Lower lobe of right lung (tissue), 2 donors: ENCODE results near the gene MOGAT3. TPM values are rescaled to one million over a fixed set of nuclear protein-coding genes. Genes with fewer than 3 reads are reported as not detected.

Experiments
- ATAC-seq, 2 donors: fragments of 200-7000 bp; cut with Tn5 transposase; one replicate each; pipeline ENCODE4 v1.9.1; 2020 to 2022; ENCODE audit warnings: mild to moderate bottlenecking in 2 of 2, moderate library complexity in 2 of 2
- DNase-seq: peaks from one replicate; pipeline ENCODE4 v3.0.0-alpha.2; 2020
- H3K27ac ChIP-seq: fragments of 200-600 bp; one replicate; pipeline ENCODE4 v1.8.0; 2022
- H3K27me3 ChIP-seq: fragments of 200-600 bp; one replicate; pipeline ENCODE4 v1.8.0; 2022; ENCODE audit warnings: low read depth
- H3K36me3 ChIP-seq: fragments of 200-600 bp; one replicate; pipeline ENCODE4 v1.8.0; 2022; ENCODE audit warnings: mild to moderate bottlenecking
- H3K4me1 ChIP-seq: fragments of 200-600 bp; one replicate; pipeline ENCODE4 v1.8.0; 2022
- H3K4me3 ChIP-seq: fragments of 200-600 bp; one replicate; pipeline ENCODE4 v1.8.0; 2022; ENCODE audit warnings: mild to moderate bottlenecking
- H3K9me3 ChIP-seq: fragments of 200-600 bp; one replicate; pipeline ENCODE4 v1.8.0; 2022
- CTCF ChIP-seq: fragments of 200-600 bp; IDR thresholded peaks from one replicate; pipeline ENCODE4 v1.8.0; 2022; ENCODE audit warnings: antibody characterized with exemption, mild to moderate bottlenecking
- intact Hi-C: fragments of 100-400 bp; cut with DNase I; formaldehyde crosslinking; loops from one replicate; pipeline ENCODE4 v1.11.0; 2022
- total RNA-seq: library from RNA; stranded (reverse); fragmentation: NEBNext Ultra II Directional; extraction: Animal tissue kit (Norgen Biotek cat#: 25700); gene quantifications from one replicate; pipeline ENCODE4 v1.2.1, GENCODE V29; 2021
- donor health status: DM: no; HTN: yes; CAD: no; lungs with severe emphysema.

The MOGAT3 gene
- total RNA-seq, 1 donor from 2014 or later, result not detected

GRCh38 chr7:101173752-101174244 lies 27.0 kb downstream of the MOGAT3 start:
- peak overlapping the region; percentile 13 for H3K4me3 ChIP-seq
- peaks cover 32% of the 10 kb centered on the region for H3K4me1 ChIP-seq
- ATAC-seq, result peak; percentile 48 to 54
- no peaks in the 10 kb centered on the region for H3K36me3 ChIP-seq
- no peak for TF ChIP-seq CTCF
- no peak overlapping the region for H3K27ac ChIP-seq
- no peaks in the 10 kb centered on the region for H3K9me3 ChIP-seq
- DNase-seq, result no peak
- peaks cover 100% of the 10 kb centered on the region for H3K27me3 ChIP-seq
- intact Hi-C loops, result no loop called here

GRCh38 chr7:101172854-101173751 lies 27.7 kb downstream of the MOGAT3 start:
- no peak overlapping the region for H3K27ac ChIP-seq
- DNase-seq, result peak; percentile 83
- intact Hi-C loops, result no loop called here
- H3K36me3 ChIP-seq, result no peaks in the 10 kb centered on the region
- TF ChIP-seq CTCF, result no peak
- peak overlapping the region; percentile 13 for H3K4me3 ChIP-seq
- H3K27me3 ChIP-seq, result peaks cover 100% of the 10 kb centered on the region
- H3K9me3 ChIP-seq, result no peaks in the 10 kb centered on the region
- ATAC-seq, result peak; percentile 67 to 83
- peaks cover 32% of the 10 kb centered on the region for H3K4me1 ChIP-seq

- H3K9me3 ChIP-seq, result no peaks in the 10 kb centered on the region
- no peak for DNase-seq
- no peak overlapping the region for H3K27ac ChIP-seq
- no peak for TF ChIP-seq CTCF
- H3K36me3 ChIP-seq, result no peaks in the 10 kb centered on the region
- H3K27me3 ChIP-seq, result peaks cover 100% of the 10 kb centered on the region
- no peak overlapping the region for H3K4me3 ChIP-seq
- ATAC-seq, result no peak
- peaks cover 32% of the 10 kb centered on the region for H3K4me1 ChIP-seq
- intact Hi-C loops, result no loop called here
Observed at GRCh38 chr7:101172005-101172853, 28.6 kb downstream of the MOGAT3 start.

- H3K4me3 ChIP-seq, result no peak overlapping the region
- peaks cover 32% of the 10 kb centered on the region for H3K4me1 ChIP-seq
- no peak for ATAC-seq
- H3K27me3 ChIP-seq, result peaks cover 98% of the 10 kb centered on the region
- H3K9me3 ChIP-seq, result no peaks in the 10 kb centered on the region
- no peak for DNase-seq
- intact Hi-C loops, result no loop called here
- TF ChIP-seq CTCF, result no peak
- H3K36me3 ChIP-seq, result no peaks in the 10 kb centered on the region
- H3K27ac ChIP-seq, result no peak overlapping the region
Observed at GRCh38 chr7:101171442-101171837, 29.4 kb downstream of the MOGAT3 start.

GRCh38 chr7:101170617-101171441 lies 30.0 kb downstream of the MOGAT3 start:
- ATAC-seq (no peak), DNase-seq (no peak)
- intact Hi-C loops, result no loop called here
- Histone ChIP-seq H3K27me3 (peaks cover 98% of the 10 kb centered on the region), H3K4me1 (peaks cover 35% of the 10 kb centered on the region), H3K36me3 (no peaks in the 10 kb centered on the region), H3K9me3 (no peaks in the 10 kb centered on the region), H3K27ac (no peak overlapping the region), H3K4me3 (no peak overlapping the region)
- no peak for TF ChIP-seq CTCF
